ENCODE data around the gene SEPTIN1. TPM values are rescaled to one million over a fixed set of nuclear protein-coding genes. Genes with fewer than 3 reads are reported as not detected.

Gene SEPTIN1
- total and polyA plus RNA-seq, 2 donors (not counting 3 experiments of a cell fraction or from before 2014, with no cell fraction given), result 0.07 to 0.75 TPM

DNA sequence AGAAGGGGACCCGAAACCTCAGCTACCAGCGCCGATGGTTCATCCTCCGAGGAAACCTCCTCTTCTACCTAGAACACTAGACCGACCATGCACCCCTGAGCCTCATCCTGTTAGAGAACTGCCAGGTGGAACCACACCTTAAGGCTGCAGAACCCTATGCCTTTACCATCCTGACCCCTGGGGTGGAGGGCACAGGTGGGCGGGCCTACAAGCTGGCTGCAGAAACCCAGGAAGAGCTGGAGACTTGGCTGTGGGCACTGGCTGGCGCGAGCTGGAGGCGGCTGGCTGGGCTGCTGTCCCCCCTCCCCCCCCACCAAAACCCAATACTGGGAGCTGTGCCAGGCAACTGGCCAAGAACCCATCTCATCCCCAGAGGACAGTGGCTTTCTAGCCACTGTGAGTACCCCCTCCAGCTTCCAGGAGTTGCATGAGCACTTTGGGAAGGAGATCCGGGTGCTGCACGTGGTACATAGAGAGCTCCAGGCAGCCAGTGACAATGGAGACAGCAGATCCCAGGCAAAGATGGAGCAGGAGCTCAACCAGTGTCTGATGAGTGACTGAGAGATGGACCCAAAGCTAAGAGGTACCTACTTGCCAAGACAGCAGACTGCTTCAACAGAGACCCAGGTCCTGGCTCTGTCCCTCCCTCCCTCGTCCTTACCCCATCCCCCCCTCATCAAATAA is 25.8 kb downstream of the SEPTIN1 start:
- Histone ChIP-seq H3K27me3 (ENCODE audit: control insufficient read depth in 2 of 2, insufficient read depth in 2 of 2, low read length in 2 of 2) (no peaks in the 10 kb centered on the region), H3K9me1 (replicated peaks; ENCODE audit: control insufficient read depth, extremely low read depth, insufficient read depth, low read length) (no peaks in the 10 kb centered on the region), H3K4me1 (ENCODE audit: control insufficient read depth, extremely low read depth, insufficient read depth, low read length) (peaks cover 30% of the 10 kb centered on the region), H3K9me3 (replicated peaks; ENCODE audit: control insufficient read depth, insufficient read depth, low read length) (no peaks in the 10 kb centered on the region), H3K79me2 (ENCODE audit: control insufficient read depth, insufficient read depth, low read length) (peaks cover 28% of the 10 kb centered on the region), H3K4me2 (ENCODE audit: insufficient read depth, low read length) (no peak overlapping the region), H3K4me3 (replicated peaks in 1 of 3; ENCODE audit: insufficient read depth in 1 of 3, low read depth in 1 of 3, low read length in 3 of 3) (no peak overlapping the region), H2AFZ (ENCODE audit: low read depth, low read length) (no peak overlapping the region), H3K9ac (replicated peaks; ENCODE audit: extremely low read depth, insufficient read depth, low read length) (no peak overlapping the region), H3K27ac (ENCODE audit: insufficient read depth, low read depth, low read length) (peak overlapping the region; percentile 95), H4K20me1 (replicated peaks; ENCODE audit: control insufficient read depth, extremely low read depth, insufficient read depth, low read length) (no peaks in the 10 kb centered on the region), H3K36me3 (ENCODE audit: control insufficient read depth in 2 of 2, extremely low read depth in 1 of 2, insufficient read depth in 2 of 2, low read length in 2 of 2) (peaks cover 0 to 30% of the 10 kb centered on the region in 2 experiments)
- intact Hi-C loops (cut with micrococcal nuclease), result no loop called here
- dilution Hi-C loops (cut with MboI; ENCODE audit: extremely low pct_ligation_motif_present, low sequenced_read_pairs), result no loop called here
- FAIRE-seq (no peak), DNase-seq (ENCODE audit: low read depth, low spot score) (no peak)
- no TSS peak for BruUV-seq (replicated peaks)
- ChIA-PET POLR2A (interaction anchor here (0.6 kb wide), 1 partner anchor 19 kb away, joined by 5 read pairs; no protein-coding TSS in a partner anchor), CTCF (interaction anchor here (0.6 to 1.5 kb wide), 2 partner anchors 14 to 38 kb away, joined by 3 read pairs; partner anchors contain the start of genes TBC1D10B and ZNF48)
- TF ChIP-seq, protein P1, sequence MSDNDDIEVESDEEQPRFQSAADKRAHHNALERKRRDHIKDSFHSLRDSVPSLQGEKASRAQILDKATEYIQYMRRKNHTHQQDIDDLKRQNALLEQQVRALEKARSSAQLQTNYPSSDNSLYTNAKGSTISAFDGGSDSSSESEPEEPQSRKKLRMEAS (IDR thresholded peaks at IDR 0.05; ENCODE audit: insufficient read depth, insufficient read length), result no peak
- TF ChIP-seq MYC (IDR thresholded peaks at IDR 0.05; ENCODE audit: low read depth, low read length), result no peak
- TF ChIP-seq, protein P2, sequence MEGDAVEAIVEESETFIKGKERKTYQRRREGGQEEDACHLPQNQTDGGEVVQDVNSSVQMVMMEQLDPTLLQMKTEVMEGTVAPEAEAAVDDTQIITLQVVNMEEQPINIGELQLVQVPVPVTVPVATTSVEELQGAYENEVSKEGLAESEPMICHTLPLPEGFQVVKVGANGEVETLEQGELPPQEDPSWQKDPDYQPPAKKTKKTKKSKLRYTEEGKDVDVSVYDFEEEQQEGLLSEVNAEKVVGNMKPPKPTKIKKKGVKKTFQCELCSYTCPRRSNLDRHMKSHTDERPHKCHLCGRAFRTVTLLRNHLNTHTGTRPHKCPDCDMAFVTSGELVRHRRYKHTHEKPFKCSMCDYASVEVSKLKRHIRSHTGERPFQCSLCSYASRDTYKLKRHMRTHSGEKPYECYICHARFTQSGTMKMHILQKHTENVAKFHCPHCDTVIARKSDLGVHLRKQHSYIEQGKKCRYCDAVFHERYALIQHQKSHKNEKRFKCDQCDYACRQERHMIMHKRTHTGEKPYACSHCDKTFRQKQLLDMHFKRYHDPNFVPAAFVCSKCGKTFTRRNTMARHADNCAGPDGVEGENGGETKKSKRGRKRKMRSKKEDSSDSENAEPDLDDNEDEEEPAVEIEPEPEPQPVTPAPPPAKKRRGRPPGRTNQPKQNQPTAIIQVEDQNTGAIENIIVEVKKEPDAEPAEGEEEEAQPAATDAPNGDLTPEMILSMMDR (IDR thresholded peaks at IDR 0.05; ENCODE audit: extremely low read depth in 1 of 2, insufficient read depth in 1 of 2, low read depth in 1 of 2, low read length in 2 of 2), result no peak
- TF ChIP-seq EZH2 (IDR thresholded peaks at IDR 0.05; ENCODE audit: borderline replicate concordance, low read depth, low read length, severe bottlenecking), result no peak
- no peak for TF ChIP-seq JUN (IDR thresholded peaks at IDR 0.05; ENCODE audit: borderline replicate concordance, insufficient read depth, insufficient read length, low read depth)
- TF ChIP-seq POLR2A (IDR thresholded peaks at IDR 0.05; ENCODE audit: low read depth, low read length), result no peak
- no peak for TF ChIP-seq GATA2 (IDR thresholded peaks at IDR 0.05; ENCODE audit: insufficient read depth, insufficient read length, low read depth, low read length)
- TF ChIP-seq FOS (IDR thresholded peaks at IDR 0.05; ENCODE audit: borderline replicate concordance, insufficient read depth, low read length), result no peak
- TF ChIP-seq POLR2AphosphoS5 (IDR thresholded peaks at IDR 0.05; ENCODE audit: insufficient read depth, low read depth, low read length), result no peak

Data from endothelial cell of umbilical vein (primary cell).